H1 (cell line): ENCODE data around the gene RIF1. TPM values are rescaled to one million over a fixed set of nuclear protein-coding genes. Genes with fewer than 3 reads are reported as not detected.

ENCODE experiments used
- CREB1 ChIP-seq: IDR thresholded peaks from 2 replicates; pipeline ENCODE4 v1.6.1; 2012; ENCODE audit warnings: inconsistent platforms
- PHF8 ChIP-seq: fragments of 200-600 bp; sonication (generic); conservative IDR thresholded peaks from 2 replicates; pipeline ENCODE4 v1.7.1; 2012; ENCODE audit warnings: low read depth, mild to moderate bottlenecking, inconsistent platforms, low read length, moderate library complexity
- POLR2A ChIP-seq, 2 experiments: IDR thresholded peaks; 1 replicate in 1 of 2; 2 replicates in 1 of 2; pipeline ENCODE4 v1.6.1; 2011; ENCODE audit warnings: low read depth in 2 of 2, low read length in 2 of 2, mild to moderate bottlenecking in 2 of 2; ENCODE audit errors: control extremely low read depth in 1 of 2
- RBBP5 ChIP-seq: IDR thresholded peaks from 2 replicates; pipeline ENCODE4 v1.7.1; 2012; ENCODE audit warnings: low read depth, mild to moderate bottlenecking, inconsistent platforms, low read length, moderate library complexity, borderline replicate concordance
- SUZ12 ChIP-seq: fragments of 200-600 bp; sonication (generic); IDR thresholded peaks from 2 replicates; pipeline ENCODE4 v1.6.1; 2012; ENCODE audit warnings: mild to moderate bottlenecking, inconsistent platforms, low read length, moderate library complexity, mixed read lengths
- polyA plus RNA-seq, 7 experiments: library from polyadenylated mRNA; depleted of rRNA in 3 of 7; stranded (reverse) in 5 of 7; unstranded in 2 of 7; fragments of >200 nt in 5 of 7; fragments of 200-250 nt in 2 of 7; gene quantifications; 1 replicate in 5 of 7; 2 replicates in 1 of 7; 4 replicates in 1 of 7; pipeline versions ENCODE4 v1.2.1 to v1.2.3, GENCODE V29; 2011 to 2013; ENCODE audit warnings: missing spikeins in 2 of 7, mixed read lengths in 2 of 7
- total RNA-seq: library from RNA; stranded (reverse); fragmentation: NEBNext Ultra II Directional; extraction: Animal tissue kit (Norgen Biotek cat#: 25700); gene quantifications from 2 replicates; pipeline ENCODE4 v1.2.1, GENCODE V29; 2021
- TF ChIP-seq, protein P1 (sequence below): fragments of 300-600 bp; sonication (generic); IDR thresholded peaks from 2 replicates; pipeline ENCODE4 v1.7.1; 2012; ENCODE audit warnings: low read length, moderate library complexity, mild to moderate bottlenecking, inconsistent platforms; ENCODE audit not compliant: insufficient replicate concordance

RIF1 gene
- total and polyA plus RNA-seq, 2 of the 8 experiments (the other 6 are each of a cell fraction or from before 2014, with no cell fraction given): 9.5 to 104 TPM

DNA sequence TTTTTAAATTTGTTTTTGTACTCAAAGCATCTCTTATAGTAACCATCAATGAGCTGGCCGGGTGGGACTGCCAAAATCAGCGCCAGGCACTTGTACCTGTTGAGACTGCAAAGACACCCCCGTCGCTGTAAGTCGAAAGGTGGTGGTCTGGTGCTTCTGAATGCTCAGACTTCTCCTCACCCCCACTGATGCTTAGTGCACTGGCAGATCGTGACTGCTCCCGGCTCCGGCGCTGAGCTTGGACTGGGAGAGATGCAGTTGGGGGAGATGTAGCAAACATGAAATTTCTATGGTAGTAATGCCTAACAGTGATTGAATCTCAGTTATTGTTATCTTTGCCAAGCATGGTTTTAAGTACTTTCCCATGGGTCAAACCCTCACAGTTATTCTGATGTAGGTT lies 80.6 kb downstream of the RIF1 start (continued):
- TF ChIP-seq, protein P1, sequence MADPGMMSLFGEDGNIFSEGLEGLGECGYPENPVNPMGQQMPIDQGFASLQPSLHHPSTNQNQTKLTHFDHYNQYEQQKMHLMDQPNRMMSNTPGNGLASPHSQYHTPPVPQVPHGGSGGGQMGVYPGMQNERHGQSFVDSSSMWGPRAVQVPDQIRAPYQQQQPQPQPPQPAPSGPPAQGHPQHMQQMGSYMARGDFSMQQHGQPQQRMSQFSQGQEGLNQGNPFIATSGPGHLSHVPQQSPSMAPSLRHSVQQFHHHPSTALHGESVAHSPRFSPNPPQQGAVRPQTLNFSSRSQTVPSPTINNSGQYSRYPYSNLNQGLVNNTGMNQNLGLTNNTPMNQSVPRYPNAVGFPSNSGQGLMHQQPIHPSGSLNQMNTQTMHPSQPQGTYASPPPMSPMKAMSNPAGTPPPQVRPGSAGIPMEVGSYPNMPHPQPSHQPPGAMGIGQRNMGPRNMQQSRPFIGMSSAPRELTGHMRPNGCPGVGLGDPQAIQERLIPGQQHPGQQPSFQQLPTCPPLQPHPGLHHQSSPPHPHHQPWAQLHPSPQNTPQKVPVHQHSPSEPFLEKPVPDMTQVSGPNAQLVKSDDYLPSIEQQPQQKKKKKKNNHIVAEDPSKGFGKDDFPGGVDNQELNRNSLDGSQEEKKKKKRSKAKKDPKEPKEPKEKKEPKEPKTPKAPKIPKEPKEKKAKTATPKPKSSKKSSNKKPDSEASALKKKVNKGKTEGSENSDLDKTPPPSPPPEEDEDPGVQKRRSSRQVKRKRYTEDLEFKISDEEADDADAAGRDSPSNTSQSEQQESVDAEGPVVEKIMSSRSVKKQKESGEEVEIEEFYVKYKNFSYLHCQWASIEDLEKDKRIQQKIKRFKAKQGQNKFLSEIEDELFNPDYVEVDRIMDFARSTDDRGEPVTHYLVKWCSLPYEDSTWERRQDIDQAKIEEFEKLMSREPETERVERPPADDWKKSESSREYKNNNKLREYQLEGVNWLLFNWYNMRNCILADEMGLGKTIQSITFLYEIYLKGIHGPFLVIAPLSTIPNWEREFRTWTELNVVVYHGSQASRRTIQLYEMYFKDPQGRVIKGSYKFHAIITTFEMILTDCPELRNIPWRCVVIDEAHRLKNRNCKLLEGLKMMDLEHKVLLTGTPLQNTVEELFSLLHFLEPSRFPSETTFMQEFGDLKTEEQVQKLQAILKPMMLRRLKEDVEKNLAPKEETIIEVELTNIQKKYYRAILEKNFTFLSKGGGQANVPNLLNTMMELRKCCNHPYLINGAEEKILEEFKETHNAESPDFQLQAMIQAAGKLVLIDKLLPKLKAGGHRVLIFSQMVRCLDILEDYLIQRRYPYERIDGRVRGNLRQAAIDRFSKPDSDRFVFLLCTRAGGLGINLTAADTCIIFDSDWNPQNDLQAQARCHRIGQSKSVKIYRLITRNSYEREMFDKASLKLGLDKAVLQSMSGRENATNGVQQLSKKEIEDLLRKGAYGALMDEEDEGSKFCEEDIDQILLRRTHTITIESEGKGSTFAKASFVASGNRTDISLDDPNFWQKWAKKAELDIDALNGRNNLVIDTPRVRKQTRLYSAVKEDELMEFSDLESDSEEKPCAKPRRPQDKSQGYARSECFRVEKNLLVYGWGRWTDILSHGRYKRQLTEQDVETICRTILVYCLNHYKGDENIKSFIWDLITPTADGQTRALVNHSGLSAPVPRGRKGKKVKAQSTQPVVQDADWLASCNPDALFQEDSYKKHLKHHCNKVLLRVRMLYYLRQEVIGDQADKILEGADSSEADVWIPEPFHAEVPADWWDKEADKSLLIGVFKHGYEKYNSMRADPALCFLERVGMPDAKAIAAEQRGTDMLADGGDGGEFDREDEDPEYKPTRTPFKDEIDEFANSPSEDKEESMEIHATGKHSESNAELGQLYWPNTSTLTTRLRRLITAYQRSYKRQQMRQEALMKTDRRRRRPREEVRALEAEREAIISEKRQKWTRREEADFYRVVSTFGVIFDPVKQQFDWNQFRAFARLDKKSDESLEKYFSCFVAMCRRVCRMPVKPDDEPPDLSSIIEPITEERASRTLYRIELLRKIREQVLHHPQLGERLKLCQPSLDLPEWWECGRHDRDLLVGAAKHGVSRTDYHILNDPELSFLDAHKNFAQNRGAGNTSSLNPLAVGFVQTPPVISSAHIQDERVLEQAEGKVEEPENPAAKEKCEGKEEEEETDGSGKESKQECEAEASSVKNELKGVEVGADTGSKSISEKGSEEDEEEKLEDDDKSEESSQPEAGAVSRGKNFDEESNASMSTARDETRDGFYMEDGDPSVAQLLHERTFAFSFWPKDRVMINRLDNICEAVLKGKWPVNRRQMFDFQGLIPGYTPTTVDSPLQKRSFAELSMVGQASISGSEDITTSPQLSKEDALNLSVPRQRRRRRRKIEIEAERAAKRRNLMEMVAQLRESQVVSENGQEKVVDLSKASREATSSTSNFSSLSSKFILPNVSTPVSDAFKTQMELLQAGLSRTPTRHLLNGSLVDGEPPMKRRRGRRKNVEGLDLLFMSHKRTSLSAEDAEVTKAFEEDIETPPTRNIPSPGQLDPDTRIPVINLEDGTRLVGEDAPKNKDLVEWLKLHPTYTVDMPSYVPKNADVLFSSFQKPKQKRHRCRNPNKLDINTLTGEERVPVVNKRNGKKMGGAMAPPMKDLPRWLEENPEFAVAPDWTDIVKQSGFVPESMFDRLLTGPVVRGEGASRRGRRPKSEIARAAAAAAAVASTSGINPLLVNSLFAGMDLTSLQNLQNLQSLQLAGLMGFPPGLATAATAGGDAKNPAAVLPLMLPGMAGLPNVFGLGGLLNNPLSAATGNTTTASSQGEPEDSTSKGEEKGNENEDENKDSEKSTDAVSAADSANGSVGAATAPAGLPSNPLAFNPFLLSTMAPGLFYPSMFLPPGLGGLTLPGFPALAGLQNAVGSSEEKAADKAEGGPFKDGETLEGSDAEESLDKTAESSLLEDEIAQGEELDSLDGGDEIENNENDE: no peak
- no peak for TF ChIP-seq RBBP5
- no peak for TF ChIP-seq PHF8
- TF ChIP-seq POLR2A (IDR thresholded peaks at IDR 0.05; ENCODE audit: control extremely low read depth in 1 of 2, low read depth in 2 of 2, low read length in 2 of 2): no peak
- TF ChIP-seq SUZ12: no peak
- no peak for TF ChIP-seq CREB1
